Urinary bladder (tissue), 4 donors: ENCODE results near the gene TAF1A. TPM values are rescaled to one million over a fixed set of nuclear protein-coding genes. Genes with fewer than 3 reads are reported as not detected.
A peak's percentile ranks its signal among the peaks of the same experiment; 100 is the strongest.

Source experiments
- DNase-seq: peaks from one replicate; pipeline ENCODE4 v3.0.0-alpha.2; 2015; ENCODE audit errors: extremely low spot score
- H3K27ac ChIP-seq: one replicate; pipeline ENCODE4 v1.5.1; 2013; ENCODE audit warnings: low read depth, mild to moderate bottlenecking, moderate library complexity
- H3K36me3 ChIP-seq: one replicate; pipeline ENCODE4 v1.6.1; 2013; ENCODE audit warnings: mild to moderate bottlenecking, moderate library complexity; ENCODE audit not compliant: insufficient read depth
- H3K4me1 ChIP-seq: one replicate; pipeline ENCODE4 v1.6.1; 2013; ENCODE audit warnings: mild to moderate bottlenecking, moderate library complexity; ENCODE audit not compliant: insufficient read depth
- H3K4me3 ChIP-seq: one replicate; pipeline ENCODE4 v1.5.1; 2013; ENCODE audit warnings: low read depth, low read length
- WGBS: extraction: QIAGEN DNeasy Blood & Tissue Kit; methylation state at CpG from one replicate; pipeline ENCODE4 v1.1.7; 2013; 5-methylcytosine and 5-hydroxymethylcytosine counted together
- polyA plus RNA-seq: library from polyadenylated mRNA; stranded (reverse); fragments of 200-250 nt; gene quantifications from one replicate; pipeline ENCODE4 v1.2.3, GENCODE V29; 2013
- total RNA-seq: library from RNA; depleted of rRNA; stranded (reverse); fragments of >200 nt; gene quantifications from one replicate; pipeline ENCODE4 v1.2.3, GENCODE V29; 2014
- donor health status: healthy with polysubstance abuse.
- donor health status: healthy.

Gene TAF1A
- total RNA-seq (23.4 TPM), polyA plus RNA-seq (3.3 TPM)

- no peaks in the 10 kb centered on the region for H3K36me3 ChIP-seq
- peaks cover 3% of the 10 kb centered on the region for H3K4me1 ChIP-seq
- H3K4me3 ChIP-seq: peak within 1 kb of the TSS; percentile 87
- H3K27ac ChIP-seq: peak within 1 kb of the TSS; percentile 77
- under 1% methylated on average over 41 of the region's 41 CpGs for WGBS
- peak; percentile 80 for DNase-seq
Observed at GRCh38 chr1:222589462-222590302, at the start of gene TAF1A. Gene TAF1A (minus strand): TSS chr1:222589933.

- peak; percentile 90 for DNase-seq
- no peak overlapping the region for H3K4me3 ChIP-seq
- H3K27ac ChIP-seq: no peak overlapping the region
- 44% methylated on average over 7 of the region's 7 CpGs for WGBS
- H3K4me1 ChIP-seq: no peaks in the 10 kb centered on the region
- no peaks in the 10 kb centered on the region for H3K36me3 ChIP-seq
Observed at GRCh38 chr1:222634180-222635013, 44.7 kb upstream of the TAF1A start.

GRCh38 chr1:222632749-222633148, 43.0 kb upstream of the TAF1A start:
- no peak overlapping the region for H3K4me3 ChIP-seq
- no peaks in the 10 kb centered on the region for H3K36me3 ChIP-seq
- no peak overlapping the region for H3K27ac ChIP-seq
- H3K4me1 ChIP-seq: no peaks in the 10 kb centered on the region
- no peak for DNase-seq
- 61% methylated on average over 2 of the region's 2 CpGs for WGBS

- 88% methylated on average over 3 of the region's 3 CpGs for WGBS
- Histone ChIP-seq H3K4me3 (no peak overlapping the region), H3K4me1 (no peaks in the 10 kb centered on the region), H3K27ac (no peak overlapping the region), H3K36me3 (no peaks in the 10 kb centered on the region)
- no peak for DNase-seq
Observed at GRCh38 chr1:222631611-222632208, 42.0 kb upstream of the TAF1A start.

GRCh38 chr1:222629921-222630535, 40.3 kb upstream of the TAF1A start:
- peaks cover 3% of the 10 kb centered on the region for H3K36me3 ChIP-seq
- H3K27ac ChIP-seq: no peak overlapping the region
- no peak overlapping the region for H3K4me3 ChIP-seq
- WGBS: 88% methylated on average over 7 of the region's 7 CpGs
- no peak for DNase-seq
- H3K4me1 ChIP-seq: no peaks in the 10 kb centered on the region

- Histone ChIP-seq H3K27ac (no peak overlapping the region), H3K36me3 (peaks cover 3% of the 10 kb centered on the region)
Observed at GRCh38 chr1:222627232-222627631, 37.5 kb upstream of the TAF1A start.

GRCh38 chr1:222624214-222624613, 34.5 kb upstream of the TAF1A start:
- Histone ChIP-seq H3K36me3 (peaks cover 3% of the 10 kb centered on the region), H3K4me1 (no peaks in the 10 kb centered on the region), H3K27ac (no peak overlapping the region), H3K4me3 (no peak overlapping the region)
- WGBS: 91% methylated on average over 7 of the region's 7 CpGs
- no peak for DNase-seq

More at GRCh38 chr1:222627232-222627631, 37.5 kb upstream of the TAF1A start:
- 83% methylated on average over 6 of the region's 6 CpGs for WGBS
- H3K4me3 ChIP-seq: no peak overlapping the region
- H3K4me1 ChIP-seq: no peaks in the 10 kb centered on the region
- no peak for DNase-seq

- Histone ChIP-seq H3K4me1 (no peaks in the 10 kb centered on the region), H3K36me3 (peaks cover 3% of the 10 kb centered on the region), H3K27ac (no peak overlapping the region)
Observed at GRCh38 chr1:222623458-222623857, 33.7 kb upstream of the TAF1A start.

GRCh38 chr1:222622765-222623164, 33.0 kb upstream of the TAF1A start:
- Histone ChIP-seq H3K36me3 (peaks cover 3% of the 10 kb centered on the region), H3K4me1 (no peaks in the 10 kb centered on the region), H3K27ac (no peak overlapping the region), H3K4me3 (no peak overlapping the region)
- DNase-seq: no peak
- 77% methylated on average over 5 of the region's 5 CpGs for WGBS

More at GRCh38 chr1:222623458-222623857, 33.7 kb upstream of the TAF1A start:
- no peak for DNase-seq
- H3K4me3 ChIP-seq: no peak overlapping the region

GRCh38 chr1:222620566-222620965, 30.8 kb upstream of the TAF1A start:
- H3K27ac ChIP-seq: no peak overlapping the region
- no peaks in the 10 kb centered on the region for H3K36me3 ChIP-seq
- no peaks in the 10 kb centered on the region for H3K4me1 ChIP-seq
- DNase-seq: no peak
- WGBS: 63% methylated on average over 2 of the region's 2 CpGs
- H3K4me3 ChIP-seq: no peak overlapping the region

- WGBS: 17% methylated on average over 20 of the region's 20 CpGs
- DNase-seq: no peak
- Histone ChIP-seq H3K4me1 (no peaks in the 10 kb centered on the region), H3K27ac (no peak overlapping the region), H3K4me3 (peak overlapping the region; percentile 92), H3K36me3 (no peaks in the 10 kb centered on the region)
Observed at GRCh38 chr1:222618880-222619596, 29.3 kb upstream of the TAF1A start.

GRCh38 chr1:222618001-222618879, 28.5 kb upstream of the TAF1A start, which contains the start of gene MIA3:
Gene MIA3 (plus strand): TSS chr1:222618097. CDS start chr1:222618111, 14 bp downstream.
- Histone ChIP-seq H3K4me3 (peak within 1 kb of the TSS; percentile 92), H3K27ac (peak within 1 kb of the TSS; percentile 85), H3K4me1 (no peaks in the 10 kb centered on the region), H3K36me3 (no peaks in the 10 kb centered on the region)
- no peak for DNase-seq
- under 1% methylated on average over 72 of the region's 81 CpGs for WGBS
